Natural killer cell (primary cell): ENCODE measurements around the gene SRSF12. TPM values are rescaled to one million over a fixed set of nuclear protein-coding genes. Genes with fewer than 3 reads are reported as not detected.

Source experiments
- ATAC-seq, 3 donors: fragments of 150-1000 bp in 2 of 3; fragments of 200-7000 bp in 1 of 3; cut with Tn5 transposase; 1 replicate in 1 of 3; 2 replicates in 2 of 3; pipeline ENCODE4 v1.10.0; 2021; ENCODE audit warnings: mild to moderate bottlenecking in 2 of 3, moderate library complexity in 2 of 3
- DNase-seq, 2 donors: peaks; one replicate each; pipeline versions ENCODE4 v3.0.0 to v3.0.0-alpha.2; 2013 to 2021; ENCODE audit warnings: mixed read lengths in 1 of 2
- H3K27ac ChIP-seq: one replicate; pipeline ENCODE4 v1.5.1; 2013; ENCODE audit warnings: mild to moderate bottlenecking, low read length
- H3K27me3 ChIP-seq: one replicate; pipeline ENCODE4 v1.6.1; 2013; ENCODE audit warnings: low read length; ENCODE audit not compliant: control insufficient read depth, insufficient read depth
- H3K36me3 ChIP-seq: one replicate; pipeline ENCODE4 v1.6.1; 2013; ENCODE audit warnings: low read length; ENCODE audit not compliant: control insufficient read depth, insufficient read depth
- H3K4me1 ChIP-seq: one replicate; pipeline ENCODE4 v1.6.1; 2013; ENCODE audit warnings: low read length; ENCODE audit not compliant: control insufficient read depth, insufficient read depth
- H3K4me3 ChIP-seq: one replicate; pipeline ENCODE4 v1.5.1; 2013; ENCODE audit warnings: low read length
- H3K9me3 ChIP-seq: one replicate; pipeline ENCODE4 v1.6.1; 2013; ENCODE audit warnings: low read length; ENCODE audit not compliant: control insufficient read depth, insufficient read depth
- H3K27ac Mint-ChIP-seq, 2 donors: one replicate each; pipeline ENCODE4 v1.8.0; 2022; ENCODE audit warnings: mild to moderate bottlenecking in 2 of 2, mixed read lengths in 2 of 2, moderate library complexity in 1 of 2
- H3K27me3 Mint-ChIP-seq, 2 donors: one replicate each; pipeline ENCODE4 v1.8.0; 2022; ENCODE audit warnings: low read depth in 2 of 2, mixed read lengths in 2 of 2
- H3K36me3 Mint-ChIP-seq: one replicate; pipeline ENCODE4 v1.8.0; 2022; ENCODE audit warnings: mixed read lengths
- H3K4me1 Mint-ChIP-seq, 2 donors: one replicate each; pipeline ENCODE4 v1.8.0; 2022; ENCODE audit warnings: mixed read lengths in 2 of 2
- H3K4me3 Mint-ChIP-seq: one replicate; pipeline ENCODE4 v1.8.0; 2022; ENCODE audit warnings: mild to moderate bottlenecking, moderate library complexity, mixed read lengths
- H3K9me3 Mint-ChIP-seq, 2 donors: one replicate each; pipeline ENCODE4 v1.8.0; 2022; ENCODE audit warnings: mixed read lengths in 2 of 2
- WGBS: methylation state at CpG from one replicate; pipeline ENCODE4 v1.1.7; 2013; ENCODE audit warnings: missing lambda C conversion rate; ENCODE audit not compliant: insufficient coverage; 5-methylcytosine and 5-hydroxymethylcytosine counted together
- intact Hi-C: fragments of 100-400 bp; cut with micrococcal nuclease; formaldehyde crosslinking; loops from one replicate; pipeline ENCODE4 v1.14.2; 2022
- total RNA-seq, 4 donors: library from RNA; stranded (reverse); fragments of 120-200 nt in 1 of 4; gene quantifications; one replicate each; pipeline versions ENCODE4 v1.2.3 to v1.2.4, GENCODE V29; 2013 to 2022
- TF ChIP-seq, protein P1 (sequence below): fragments of 200-600 bp; IDR thresholded peaks from one replicate; pipeline ENCODE4 v1.8.0; 2022; ENCODE audit warnings: antibody characterized with exemption

SRSF12 gene
- total RNA-seq, 3 donors from 2014 or later (not counting 1 experiment from before 2014, with no cell fraction given) = 0.07 to 0.45 (median 0.45) TPM

DNA sequence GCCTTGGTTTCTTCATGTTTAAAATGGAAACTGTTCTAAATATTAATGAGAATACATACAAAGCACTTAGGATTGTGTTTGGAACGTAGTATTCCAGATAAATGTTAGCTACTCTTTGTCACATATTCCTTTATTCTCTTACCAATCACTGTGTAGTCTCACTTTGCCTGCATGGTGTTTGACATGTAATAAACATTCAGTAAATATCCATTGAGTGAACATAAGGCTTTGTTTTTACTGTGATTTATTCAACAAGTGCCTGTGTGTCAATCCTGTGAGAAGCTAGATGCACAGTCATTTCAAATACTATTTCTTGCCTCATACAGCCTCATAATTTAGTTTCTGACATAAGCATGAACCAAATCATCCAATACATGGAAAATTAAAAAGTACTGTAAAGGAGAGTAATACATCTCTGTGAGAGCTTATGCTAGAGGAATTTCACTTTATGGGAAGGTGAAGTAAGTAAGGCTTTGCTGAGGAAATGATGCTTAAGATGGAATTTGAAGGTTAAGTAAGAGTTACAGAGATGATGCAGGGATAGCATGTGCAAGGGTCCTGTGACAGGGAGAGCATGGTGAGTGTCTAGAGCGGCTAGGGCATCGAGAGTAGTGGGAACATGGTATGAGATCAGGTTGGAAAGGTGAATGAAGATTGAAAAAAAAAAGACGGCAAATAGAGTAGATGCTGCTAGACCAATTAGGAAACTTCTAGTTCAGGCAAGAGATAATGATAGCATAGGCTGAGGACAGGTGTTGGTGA lies 42.6 kb upstream of the SRSF12 start:
- H3K27ac ChIP-seq = no peak overlapping the region
- DNase-seq = no peak
- WGBS = over 99% methylated on average over 3 of the region's 4 CpGs
- TF ChIP-seq, protein P1, sequence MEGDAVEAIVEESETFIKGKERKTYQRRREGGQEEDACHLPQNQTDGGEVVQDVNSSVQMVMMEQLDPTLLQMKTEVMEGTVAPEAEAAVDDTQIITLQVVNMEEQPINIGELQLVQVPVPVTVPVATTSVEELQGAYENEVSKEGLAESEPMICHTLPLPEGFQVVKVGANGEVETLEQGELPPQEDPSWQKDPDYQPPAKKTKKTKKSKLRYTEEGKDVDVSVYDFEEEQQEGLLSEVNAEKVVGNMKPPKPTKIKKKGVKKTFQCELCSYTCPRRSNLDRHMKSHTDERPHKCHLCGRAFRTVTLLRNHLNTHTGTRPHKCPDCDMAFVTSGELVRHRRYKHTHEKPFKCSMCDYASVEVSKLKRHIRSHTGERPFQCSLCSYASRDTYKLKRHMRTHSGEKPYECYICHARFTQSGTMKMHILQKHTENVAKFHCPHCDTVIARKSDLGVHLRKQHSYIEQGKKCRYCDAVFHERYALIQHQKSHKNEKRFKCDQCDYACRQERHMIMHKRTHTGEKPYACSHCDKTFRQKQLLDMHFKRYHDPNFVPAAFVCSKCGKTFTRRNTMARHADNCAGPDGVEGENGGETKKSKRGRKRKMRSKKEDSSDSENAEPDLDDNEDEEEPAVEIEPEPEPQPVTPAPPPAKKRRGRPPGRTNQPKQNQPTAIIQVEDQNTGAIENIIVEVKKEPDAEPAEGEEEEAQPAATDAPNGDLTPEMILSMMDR = no peak
- H3K9me3 Mint-ChIP-seq = no peaks in the 10 kb centered on the region
- H3K27me3 ChIP-seq = no peaks in the 10 kb centered on the region
- H3K36me3 ChIP-seq = peaks cover 41% of the 10 kb centered on the region
- ATAC-seq = no peak
- H3K4me1 Mint-ChIP-seq = no peaks in the 10 kb centered on the region
- no peak overlapping the region for H3K4me3 ChIP-seq
- no peaks in the 10 kb centered on the region for H3K27me3 Mint-ChIP-seq
- H3K9me3 ChIP-seq = no peaks in the 10 kb centered on the region
- intact Hi-C loops = no loop called here
- H3K4me3 Mint-ChIP-seq = no peak overlapping the region
- H3K36me3 Mint-ChIP-seq = no peaks in the 10 kb centered on the region
- no peak overlapping the region for H3K27ac Mint-ChIP-seq
- no peaks in the 10 kb centered on the region for H3K4me1 ChIP-seq

DNA sequence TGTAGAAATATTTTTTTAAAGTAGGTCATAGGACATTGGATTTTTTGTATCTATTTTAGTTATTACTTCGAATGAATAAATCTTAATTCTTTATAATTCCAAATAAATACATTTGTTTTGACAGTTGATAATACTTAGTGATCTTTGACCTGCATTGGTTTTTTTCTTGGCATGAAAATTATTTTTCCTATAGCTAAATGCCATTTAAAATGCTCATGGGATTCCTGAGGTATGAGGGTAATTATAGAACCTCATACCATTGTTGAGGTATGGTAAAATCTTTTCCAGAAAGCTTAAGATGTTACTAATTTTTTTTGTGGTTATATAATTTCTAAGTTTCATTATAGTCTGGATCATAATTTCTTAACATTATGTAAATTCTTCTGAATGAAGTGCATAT lies 36.3 kb upstream of the SRSF12 start:
- Histone ChIP-seq H3K36me3 (peaks cover 8% of the 10 kb centered on the region), H3K27ac (no peak overlapping the region), H3K4me3 (no peak overlapping the region), H3K27me3 (no peaks in the 10 kb centered on the region), H3K4me1 (no peaks in the 10 kb centered on the region), H3K9me3 (no peaks in the 10 kb centered on the region)
- intact Hi-C loops = no loop called here
- Mint-ChIP-seq H3K36me3 (no peaks in the 10 kb centered on the region), H3K27ac (no peak overlapping the region), H3K4me1 (no peaks in the 10 kb centered on the region), H3K9me3 (no peaks in the 10 kb centered on the region), H3K4me3 (no peak overlapping the region), H3K27me3 (no peaks in the 10 kb centered on the region)
- WGBS = no CpG with 5 or more reads among the region's 1 CpG
- DNase-seq (no peak), ATAC-seq (no peak)
- TF ChIP-seq, protein P1 = no peak

DNA sequence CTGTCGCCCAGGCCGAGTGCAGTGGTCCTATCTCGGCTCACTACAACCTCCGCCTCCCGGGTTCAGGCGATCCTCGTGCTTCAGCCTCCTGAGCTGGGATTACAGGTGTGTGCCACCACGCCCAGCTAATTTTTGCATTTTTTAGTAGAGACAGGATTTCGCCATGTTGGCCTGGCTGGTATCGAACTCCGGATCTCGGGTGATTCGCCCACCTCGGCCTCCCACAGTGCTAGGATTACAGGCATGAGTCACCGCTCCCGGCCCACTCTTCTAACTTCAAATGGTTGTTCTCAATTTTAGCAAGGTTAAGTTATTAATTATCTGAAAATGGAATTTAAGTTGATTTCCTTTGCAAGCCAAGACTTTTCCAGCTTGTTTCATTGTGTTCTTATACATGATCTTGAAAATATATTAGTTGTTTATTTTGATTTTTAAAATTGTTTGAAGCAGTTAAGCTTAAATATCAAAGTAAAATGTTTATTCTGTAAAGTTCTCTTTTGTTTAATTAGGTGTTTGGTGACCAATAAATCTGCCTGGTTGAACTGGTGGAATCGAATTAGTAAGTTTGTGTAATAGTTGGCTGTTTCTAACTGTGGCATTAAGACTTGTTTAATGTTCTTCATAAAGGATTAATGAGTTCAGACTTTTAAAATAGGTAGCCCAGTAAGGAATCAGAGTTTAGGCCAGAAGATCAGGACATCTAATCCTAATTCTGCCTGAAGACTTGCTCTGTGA lies 30.3 kb upstream of the SRSF12 start:
- TF ChIP-seq, protein P1 = no peak
- Mint-ChIP-seq H3K4me1 (peaks cover 14 to 15% of the 10 kb centered on the region in 2 donors), H3K36me3 (no peaks in the 10 kb centered on the region), H3K4me3 (peak overlapping the region; percentile 28), H3K27me3 (no peaks in the 10 kb centered on the region), H3K9me3 (no peaks in the 10 kb centered on the region), H3K27ac (no peak overlapping the region)
- Histone ChIP-seq H3K4me3 (no peak overlapping the region), H3K36me3 (no peaks in the 10 kb centered on the region), H3K27ac (no peak overlapping the region), H3K4me1 (peaks cover 5% of the 10 kb centered on the region), H3K27me3 (no peaks in the 10 kb centered on the region), H3K9me3 (no peaks in the 10 kb centered on the region)
- WGBS = 97% methylated on average over 17 of the region's 17 CpGs
- intact Hi-C loops = no loop called here
- DNase-seq = no peak
- ATAC-seq = no peak
